ENCODE measurements around the gene CRACR2A. TPM values are rescaled to one million over a fixed set of nuclear protein-coding genes. Genes with fewer than 3 reads are reported as not detected.
A peak's percentile ranks its signal among the peaks of the same experiment; 100 is the strongest.

Gene CRACR2A
- total and polyA plus RNA-seq, 9 of the 15 experiments (the other 6 are each of a cell fraction or from before 2014, with no cell fraction given), result 2.1 to 15.1 (median 10.4) TPM

- TF ChIP-seq NRF1 (conservative IDR thresholded peaks at IDR 0.05 in 1 of 2, IDR thresholded peaks at IDR 0.05 in 1 of 2), result peak; percentile 65 to 74
- peak; percentile 29 to 57 for TF ChIP-seq RAD21 (CRISPR knock-in tag; conservative IDR thresholded peaks at IDR 0.05 in 1 of 2, IDR thresholded peaks at IDR 0.05 in 1 of 2)
- no peak for TF ChIP-seq THRAP3 (IDR thresholded peaks at IDR 0.05; ENCODE audit: borderline replicate concordance)
- no peak for TF ChIP-seq ZNF445 (CRISPR knock-in tag; IDR thresholded peaks at IDR 0.05; ENCODE audit: low read depth)
- no peak for TF ChIP-seq ZNF583 (CRISPR knock-in tag; IDR thresholded peaks at IDR 0.05)
- TF ChIP-seq UBTF (IDR thresholded peaks at IDR 0.05; ENCODE audit: borderline replicate concordance in 1 of 2, low read depth in 2 of 2, low read length in 2 of 2), result peak; percentile 89 to 91
- TF ChIP-seq SRF (CRISPR knock-in tag; IDR thresholded peaks at IDR 0.05), result peak in 1 of 2 experiments; percentile 44; a peak in 1 of 4 replicates
- TF ChIP-seq TBP (optimal IDR thresholded peaks at IDR 0.05; ENCODE audit: low read depth, low read length), result peak; percentile 44
- no peak for TF ChIP-seq ZNF143 (CRISPR knock-in tag; IDR thresholded peaks at IDR 0.05)
- no peak for TF ChIP-seq ATF7 (IDR thresholded peaks at IDR 0.05)
- no peak for TF ChIP-seq ZNF184 (CRISPR knock-in tag; IDR thresholded peaks at IDR 0.05)
- no peak for TF ChIP-seq PTTG1 (tag; IDR thresholded peaks at IDR 0.05; ENCODE audit: low read depth)
- peak; percentile 61 for TF ChIP-seq SMAD4 (CRISPR knock-in tag; conservative IDR thresholded peaks at IDR 0.05)
- TF ChIP-seq BHLHE40 (IDR thresholded peaks at IDR 0.05; ENCODE audit: low read length), result no peak
- 0 out of 2 replicates have a peak, but pooled peaks have one; percentile 52 for TF ChIP-seq RBM34 (IDR thresholded peaks at IDR 0.05; ENCODE audit: borderline replicate concordance, insufficient read depth, low read length)
- TF ChIP-seq PHF8 (IDR thresholded peaks at IDR 0.05; ENCODE audit: borderline replicate concordance, low read length), result peak; percentile 65; the same call in 1 of the 2 replicates
- TF ChIP-seq POLR3A (IDR thresholded peaks at IDR 0.05; ENCODE audit: borderline replicate concordance, extremely low read depth, insufficient read depth, insufficient read length), result no peak
- TF ChIP-seq PHF20 (IDR thresholded peaks at IDR 0.05; ENCODE audit: partially characterized antibody), result peak; percentile 82
- peak; percentile 46; the same call in 1 of the 2 replicates for TF ChIP-seq ARID4B (CRISPR knock-in tag; IDR thresholded peaks at IDR 0.05)
- TF ChIP-seq GATAD2B (IDR thresholded peaks at IDR 0.05; ENCODE audit: borderline replicate concordance), result 0 out of 2 replicates have a peak, but pooled peaks have one; percentile 35
- TF ChIP-seq ZNF76 (CRISPR knock-in tag; IDR thresholded peaks at IDR 0.05; ENCODE audit: borderline replicate concordance), result no peak
- no peak for TF ChIP-seq ZNF324 (CRISPR knock-in tag; IDR thresholded peaks at IDR 0.05)
These were observed at the start of gene CRACR2A (continued) for GRCh38 chr12:3752741-3753486.

All from K562 (cell line).